Measurements from ENCODE around the gene ADGRG4.

Gene ADGRG4

DNA sequence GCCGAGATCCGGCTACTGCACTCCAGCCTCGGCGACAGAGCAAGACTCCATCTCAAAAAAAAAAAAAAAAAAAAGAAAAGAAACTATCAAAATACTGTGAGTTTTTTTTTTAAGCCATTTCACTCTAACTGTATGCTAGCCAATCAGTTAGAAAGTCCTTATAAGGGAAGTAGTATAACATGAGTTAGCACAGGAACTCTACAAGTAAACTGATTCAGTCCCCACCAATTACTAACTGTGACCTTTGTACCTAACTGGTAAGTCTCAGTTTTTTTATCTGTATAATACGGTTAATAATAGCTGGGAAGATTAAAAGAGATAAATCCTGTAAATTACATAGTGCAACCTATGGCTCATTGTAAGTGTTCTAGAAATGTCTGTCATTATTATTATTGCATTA, 151.9 kb downstream of the ADGRG4 start:
- ChIA-PET POLR2A (no interaction called here), CTCF (no interaction called here)
- Histone ChIP-seq H3K36me3 (ENCODE audit: control insufficient read depth in 4 of 4, insufficient read depth in 4 of 4, low read length in 3 of 4) (no peaks in the 10 kb centered on the region), H3K27me3 (replicated peaks in 2 of 5; ENCODE audit: control insufficient read depth in 4 of 5, insufficient read depth in 5 of 5, low read length in 4 of 5) (no peaks in the 10 kb centered on the region), H3K9me3 (ENCODE audit: control extremely low read depth in 1 of 5, control insufficient read depth in 4 of 5, insufficient read depth in 2 of 5, low read depth in 1 of 5, low read length in 4 of 5) (no peaks in the 10 kb centered on the region), H3K4me1 (ENCODE audit: control extremely low read depth in 1 of 4, control insufficient read depth in 4 of 4, insufficient read depth in 4 of 4, low read length in 3 of 4) (no peaks in the 10 kb centered on the region), H3K27ac (ENCODE audit: insufficient read depth in 1 of 2, low read depth in 1 of 2, low read length in 2 of 2, poor library complexity in 1 of 2, severe bottlenecking in 2 of 2) (no peak overlapping the region), H3K4me3 (ENCODE audit: control insufficient read depth in 1 of 7, extremely low read depth in 1 of 7, insufficient read depth in 4 of 7, low read depth in 2 of 7, low read length in 6 of 7) (no peak overlapping the region)
- no peak for DNase-seq
- no CpG with 5 or more reads among the region's 5 CpGs for WGBS (ENCODE audit: insufficient coverage)

DNA sequence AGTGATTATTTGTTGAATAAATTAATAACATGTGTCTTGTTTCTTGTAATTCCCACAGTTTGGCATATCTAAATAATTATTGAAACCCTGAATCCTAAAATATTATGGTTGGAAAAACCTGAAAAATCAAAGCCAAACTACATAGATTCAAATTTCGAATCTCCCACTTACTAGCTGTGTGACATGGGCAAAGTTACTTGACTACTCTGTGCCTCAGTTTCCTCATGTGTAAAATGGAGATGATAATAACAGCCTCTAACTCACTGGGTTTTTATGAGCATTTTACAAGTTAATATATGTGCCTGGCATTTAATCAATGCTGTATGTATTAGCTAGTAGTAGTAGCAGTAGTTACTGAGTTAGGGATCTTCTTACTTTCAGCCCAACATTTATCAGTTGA, 152.4 kb downstream of the ADGRG4 start:
- CTCF ChIA-PET, result interaction anchor here (0.8 kb wide), 1 partner anchor 98 kb away, joined by 3 read pairs; no protein-coding TSS in a partner anchor
- WGBS (ENCODE audit: insufficient coverage), result no CpG with 5 or more reads among the region's 1 CpG

DNA sequence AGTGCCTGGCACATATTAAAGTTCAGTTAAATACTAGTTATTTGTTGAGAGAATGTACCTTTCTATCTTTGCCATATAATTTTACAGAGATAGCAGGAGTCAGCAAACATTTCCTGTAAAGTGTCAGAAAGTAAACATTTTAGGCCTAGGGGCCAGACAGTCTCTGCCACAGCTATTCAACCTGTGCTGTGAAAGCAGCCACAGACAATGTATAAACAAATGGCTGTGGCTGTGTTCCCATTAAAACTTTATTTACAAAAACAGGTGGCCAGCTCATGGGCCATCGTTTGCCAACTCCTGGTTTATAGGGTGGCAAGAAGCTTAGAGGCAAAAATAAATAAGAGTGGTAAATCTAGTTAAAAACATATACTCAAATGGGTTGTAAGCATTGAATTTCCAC, 153.0 kb downstream of the ADGRG4 start:
- POLR2A ChIA-PET, result no interaction called here
- CTCF ChIA-PET, result interaction anchor here (0.8 kb wide), 1 partner anchor 98 kb away, joined by 3 read pairs; no protein-coding TSS in a partner anchor
- H3K27me3 ChIP-seq (replicated peaks in 2 of 5; ENCODE audit: control insufficient read depth in 4 of 5, insufficient read depth in 5 of 5, low read length in 4 of 5), result no peaks in the 10 kb centered on the region
- DNase-seq, result no peak
- no peak overlapping the region for H3K27ac ChIP-seq (ENCODE audit: insufficient read depth in 1 of 2, low read depth in 1 of 2, low read length in 2 of 2, poor library complexity in 1 of 2, severe bottlenecking in 2 of 2)
- no peaks in the 10 kb centered on the region for H3K9me3 ChIP-seq (ENCODE audit: control extremely low read depth in 1 of 5, control insufficient read depth in 4 of 5, insufficient read depth in 2 of 5, low read depth in 1 of 5, low read length in 4 of 5)
- no peaks in the 10 kb centered on the region for H3K4me1 ChIP-seq (ENCODE audit: control extremely low read depth in 1 of 4, control insufficient read depth in 4 of 4, insufficient read depth in 4 of 4, low read length in 3 of 4)
- H3K4me3 ChIP-seq (ENCODE audit: control insufficient read depth in 1 of 7, extremely low read depth in 1 of 7, insufficient read depth in 4 of 7, low read depth in 2 of 7, low read length in 6 of 7), result no peak overlapping the region
- WGBS (ENCODE audit: insufficient coverage), result no CpG with 5 or more reads among the region's 1 CpG
- H3K36me3 ChIP-seq (ENCODE audit: control insufficient read depth in 4 of 4, insufficient read depth in 4 of 4, low read length in 3 of 4), result no peaks in the 10 kb centered on the region

More for the DNA sequence above, 152.4 kb downstream of the ADGRG4 start:
- Histone ChIP-seq H3K9me3 (ENCODE audit: control extremely low read depth in 1 of 5, control insufficient read depth in 4 of 5, insufficient read depth in 2 of 5, low read depth in 1 of 5, low read length in 4 of 5) (no peaks in the 10 kb centered on the region), H3K36me3 (ENCODE audit: control insufficient read depth in 4 of 4, insufficient read depth in 4 of 4, low read length in 3 of 4) (no peaks in the 10 kb centered on the region), H3K4me3 (ENCODE audit: control insufficient read depth in 1 of 7, extremely low read depth in 1 of 7, insufficient read depth in 4 of 7, low read depth in 2 of 7, low read length in 6 of 7) (no peak overlapping the region), H3K4me1 (ENCODE audit: control extremely low read depth in 1 of 4, control insufficient read depth in 4 of 4, insufficient read depth in 4 of 4, low read length in 3 of 4) (no peaks in the 10 kb centered on the region), H3K27ac (ENCODE audit: insufficient read depth in 1 of 2, low read depth in 1 of 2, low read length in 2 of 2, poor library complexity in 1 of 2, severe bottlenecking in 2 of 2) (no peak overlapping the region), H3K27me3 (replicated peaks in 2 of 5; ENCODE audit: control insufficient read depth in 4 of 5, insufficient read depth in 5 of 5, low read length in 4 of 5) (no peaks in the 10 kb centered on the region)
- no peak for DNase-seq
- POLR2A ChIA-PET, result no interaction called here

DNA sequence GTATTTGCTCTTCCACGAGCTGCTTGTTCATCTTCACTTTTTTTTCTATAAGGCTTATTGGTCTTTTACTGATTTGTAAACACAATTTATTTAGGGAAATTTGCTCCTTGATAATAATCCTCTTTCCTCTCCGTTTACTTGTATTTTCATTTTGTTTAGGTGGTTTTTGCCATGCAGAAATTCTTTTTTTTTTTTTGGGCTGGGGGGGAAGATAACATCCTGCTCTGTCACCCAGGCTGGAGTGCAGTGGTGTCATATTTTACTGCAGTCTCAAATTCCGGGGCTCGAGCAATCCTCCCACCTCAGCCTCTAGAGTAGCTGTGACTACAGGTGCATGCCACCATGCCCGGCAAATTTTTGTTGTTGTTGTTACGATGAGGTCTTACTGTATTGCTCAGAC, 155.4 kb downstream of the ADGRG4 start:
- WGBS (ENCODE audit: insufficient coverage), result 95% methylated on average over 4 of the region's 6 CpGs

DNA sequence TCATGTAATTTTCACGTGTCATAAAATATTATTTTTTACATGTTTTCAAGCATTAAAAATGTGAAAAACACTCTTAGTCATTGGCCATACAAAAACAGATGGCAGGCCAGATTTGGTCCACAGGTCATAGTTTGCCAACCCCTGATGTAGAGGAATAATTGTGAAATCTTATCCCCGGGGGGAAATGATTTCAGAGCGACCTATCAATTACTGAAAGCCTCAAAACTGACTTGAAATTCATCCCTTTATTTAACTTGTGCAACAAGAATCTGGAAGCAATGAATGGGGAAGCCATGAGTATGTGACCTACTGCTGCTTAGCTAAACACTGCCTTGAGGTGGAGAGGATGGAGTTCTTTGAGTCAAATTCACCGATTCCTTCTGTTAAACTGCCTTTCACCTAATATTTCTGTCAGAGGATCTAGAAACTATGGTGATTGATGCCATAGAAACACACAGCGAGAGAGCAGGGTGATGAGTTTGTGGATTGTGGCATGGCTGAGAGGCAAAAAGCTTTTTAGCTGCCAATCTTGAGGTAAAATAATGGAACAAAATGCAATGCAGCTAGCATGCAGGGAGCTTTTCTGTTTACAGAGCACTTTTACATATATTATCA, 156.6 kb downstream of the ADGRG4 start:
- H3K9me3 ChIP-seq (ENCODE audit: control extremely low read depth in 1 of 5, control insufficient read depth in 4 of 5, insufficient read depth in 2 of 5, low read depth in 1 of 5, low read length in 4 of 5), result no peaks in the 10 kb centered on the region
- ChIA-PET CTCF (interaction anchor here (1.2 kb wide), 1 partner anchor 9 kb away, joined by 3 read pairs; no protein-coding TSS in a partner anchor), POLR2A (no interaction called here)
- no CpG with 5 or more reads among the region's 5 CpGs for WGBS (ENCODE audit: insufficient coverage)
- DNase-seq, result no peak
- no peaks in the 10 kb centered on the region for H3K27me3 ChIP-seq (replicated peaks in 2 of 5; ENCODE audit: control insufficient read depth in 4 of 5, insufficient read depth in 5 of 5, low read length in 4 of 5)
- H3K27ac ChIP-seq (ENCODE audit: insufficient read depth in 1 of 2, low read depth in 1 of 2, low read length in 2 of 2, poor library complexity in 1 of 2, severe bottlenecking in 2 of 2), result no peak overlapping the region
- no peak overlapping the region for H3K4me3 ChIP-seq (ENCODE audit: control insufficient read depth in 1 of 7, extremely low read depth in 1 of 7, insufficient read depth in 4 of 7, low read depth in 2 of 7, low read length in 6 of 7)
- no peaks in the 10 kb centered on the region for H3K4me1 ChIP-seq (ENCODE audit: control extremely low read depth in 1 of 4, control insufficient read depth in 4 of 4, insufficient read depth in 4 of 4, low read length in 3 of 4)
- no peaks in the 10 kb centered on the region for H3K36me3 ChIP-seq (ENCODE audit: control insufficient read depth in 4 of 4, insufficient read depth in 4 of 4, low read length in 3 of 4)

More for the DNA sequence above, 155.4 kb downstream of the ADGRG4 start:
- ChIA-PET POLR2A (interaction anchor here (0.7 kb wide), 1 partner anchor 14 kb away, joined by 7 read pairs; no protein-coding TSS in a partner anchor), CTCF (interaction anchor here (0.7 kb wide), 1 partner anchor 66 kb away, joined by 4 read pairs; no protein-coding TSS in a partner anchor)
- Histone ChIP-seq H3K27ac (ENCODE audit: insufficient read depth in 1 of 2, low read depth in 1 of 2, low read length in 2 of 2, poor library complexity in 1 of 2, severe bottlenecking in 2 of 2) (no peak overlapping the region), H3K27me3 (replicated peaks in 2 of 5; ENCODE audit: control insufficient read depth in 4 of 5, insufficient read depth in 5 of 5, low read length in 4 of 5) (no peaks in the 10 kb centered on the region), H3K36me3 (ENCODE audit: control insufficient read depth in 4 of 4, insufficient read depth in 4 of 4, low read length in 3 of 4) (no peaks in the 10 kb centered on the region), H3K4me1 (ENCODE audit: control extremely low read depth in 1 of 4, control insufficient read depth in 4 of 4, insufficient read depth in 4 of 4, low read length in 3 of 4) (no peaks in the 10 kb centered on the region), H3K9me3 (ENCODE audit: control extremely low read depth in 1 of 5, control insufficient read depth in 4 of 5, insufficient read depth in 2 of 5, low read depth in 1 of 5, low read length in 4 of 5) (no peaks in the 10 kb centered on the region), H3K4me3 (ENCODE audit: control insufficient read depth in 1 of 7, extremely low read depth in 1 of 7, insufficient read depth in 4 of 7, low read depth in 2 of 7, low read length in 6 of 7) (no peak overlapping the region)
- no peak for DNase-seq

DNA sequence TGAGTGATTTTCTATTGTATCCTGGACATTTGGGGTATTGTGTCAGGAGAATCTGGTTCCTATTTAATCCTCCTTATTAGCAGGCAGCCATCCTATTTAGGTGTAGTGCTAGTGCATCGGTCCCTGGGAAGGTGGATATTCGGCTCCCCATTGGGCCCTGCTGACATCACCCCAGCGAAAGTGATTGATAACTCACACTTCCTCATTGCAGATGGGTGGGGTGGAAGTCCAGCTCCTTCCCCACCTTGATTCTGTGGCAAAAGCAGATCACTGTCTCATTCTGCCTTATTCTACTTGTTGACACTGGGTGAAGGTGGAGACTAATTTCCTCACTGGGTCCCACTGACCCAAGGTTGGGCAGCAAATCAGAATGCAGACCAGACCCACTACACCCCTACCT, 163.8 kb downstream of the ADGRG4 start:
- WGBS (ENCODE audit: insufficient coverage), result 100% methylated on average over 1 of the region's 3 CpGs
- no peak for DNase-seq
- H3K4me3 ChIP-seq (ENCODE audit: control insufficient read depth in 1 of 7, extremely low read depth in 1 of 7, insufficient read depth in 4 of 7, low read depth in 2 of 7, low read length in 6 of 7), result no peak overlapping the region
- H3K9me3 ChIP-seq (ENCODE audit: control extremely low read depth in 1 of 5, control insufficient read depth in 4 of 5, insufficient read depth in 2 of 5, low read depth in 1 of 5, low read length in 4 of 5), result no peaks in the 10 kb centered on the region
- no peaks in the 10 kb centered on the region for H3K4me1 ChIP-seq (ENCODE audit: control extremely low read depth in 1 of 4, control insufficient read depth in 4 of 4, insufficient read depth in 4 of 4, low read length in 3 of 4)
- no peaks in the 10 kb centered on the region for H3K36me3 ChIP-seq (ENCODE audit: control insufficient read depth in 4 of 4, insufficient read depth in 4 of 4, low read length in 3 of 4)
- ChIA-PET CTCF (no interaction called here), POLR2A (no interaction called here)
- no peaks in the 10 kb centered on the region for H3K27me3 ChIP-seq (replicated peaks in 2 of 5; ENCODE audit: control insufficient read depth in 4 of 5, insufficient read depth in 5 of 5, low read length in 4 of 5)
- H3K27ac ChIP-seq (ENCODE audit: insufficient read depth in 1 of 2, low read depth in 1 of 2, low read length in 2 of 2, poor library complexity in 1 of 2, severe bottlenecking in 2 of 2), result no peak overlapping the region

All from common myeloid progenitor, CD34-positive (primary cell).